H1 (cell line): Measurements from ENCODE around the gene SLC35F6. TPM values are rescaled to one million over a fixed set of nuclear protein-coding genes. Genes with fewer than 3 reads are reported as not detected.

ENCODE experiments used
- CTCF ChIA-PET: fragments of 300-600 bp; sonication (Branson Sonifier 250); formaldehyde crosslinking; loops from one replicate; lab custom pipeline; 2021; ENCODE audit not compliant: partially characterized antibody; lab: Charles Lee
- POLR2A ChIA-PET: fragments of 300-600 bp; sonication (Branson Sonifier 250); formaldehyde crosslinking; loops from one replicate; lab custom pipeline; 2021; ENCODE audit warnings: inconsistent platforms; ENCODE audit not compliant: partially characterized antibody; lab: Charles Lee
- DNase-seq, 2 experiments: peaks; one replicate each; pipeline versions ENCODE4 v3.0.0 to v3.0.0-alpha.2; 2010 to 2022; ENCODE audit warnings: low spot score in 2 of 2, low read depth in 1 of 2, mixed read lengths in 1 of 2
- FAIRE-seq: peaks from 2 replicates; lab custom pipeline; 2011; peaks lifted over from hg19 to GRCh38; lab: Jason Lieb, UNC
- H2AFZ ChIP-seq: 2 replicates; pipeline ENCODE4 v1.8.1; 2012; ENCODE audit warnings: low read length, inconsistent platforms
- H2AK5ac ChIP-seq: 2 replicates; pipeline ENCODE4 v1.6.1; 2013; ENCODE audit warnings: low read depth, low read length
- H2BK120ac ChIP-seq: replicated peaks from 2 replicates; pipeline ENCODE3; 2013; ENCODE audit warnings: low read depth, low read length, inconsistent platforms
- H2BK12ac ChIP-seq: 2 replicates; pipeline ENCODE4 v1.6.1; 2013; ENCODE audit warnings: low read depth, low read length
- H2BK15ac ChIP-seq: 2 replicates; pipeline ENCODE4 v1.6.1; 2013; ENCODE audit warnings: low read length
- H2BK20ac ChIP-seq: 2 replicates; pipeline ENCODE4 v1.6.1; 2013; ENCODE audit warnings: low read length
- H2BK5ac ChIP-seq: 2 replicates; pipeline ENCODE4 v1.6.1; 2013; ENCODE audit warnings: low read depth, low read length
- H3K14ac ChIP-seq: 2 replicates; pipeline ENCODE4 v1.6.1; 2013; ENCODE audit warnings: inconsistent platforms; ENCODE audit not compliant: insufficient read length
- H3K18ac ChIP-seq: 2 replicates; pipeline ENCODE4 v1.6.1; 2013; ENCODE audit warnings: low read length; ENCODE audit errors: extremely low read depth
- H3K23ac ChIP-seq: 2 replicates; pipeline ENCODE4 v1.6.1; 2013; ENCODE audit warnings: inconsistent platforms; ENCODE audit not compliant: insufficient read length
- H3K23me2 ChIP-seq: 2 replicates; pipeline ENCODE4 v1.6.1; 2013; ENCODE audit warnings: low read depth, low read length
- H3K27ac ChIP-seq: 2 replicates; pipeline ENCODE4 v1.6.1; 2011; ENCODE audit warnings: low read depth, low read length, inconsistent platforms
- H3K27me3 ChIP-seq, 4 experiments: replicated peaks in 1 of 4; 1 replicate in 1 of 4; 2 replicates in 3 of 4; pipeline versions ENCODE4 v1.6.1 to v1.8.1; 2011 to 2013; ENCODE audit warnings: low read length in 3 of 4, mild to moderate bottlenecking in 3 of 4, inconsistent platforms in 2 of 4, mixed read lengths in 2 of 4, moderate library complexity in 1 of 4; ENCODE audit not compliant: control insufficient read depth in 3 of 4, insufficient read depth in 3 of 4; ENCODE audit errors: extremely low read depth in 1 of 4
- H3K36me3 ChIP-seq, 4 experiments: 2 replicates each; pipeline versions ENCODE4 v1.6.1 to v1.8.1; 2011 to 2013; ENCODE audit warnings: mild to moderate bottlenecking in 4 of 4, low read length in 3 of 4, moderate library complexity in 2 of 4, control low read depth in 1 of 4, inconsistent platforms in 1 of 4; ENCODE audit not compliant: insufficient read depth in 4 of 4, control insufficient read depth in 2 of 4
- H3K4ac ChIP-seq: replicated peaks from 2 replicates; pipeline ENCODE3; 2013; ENCODE audit warnings: low read length, low read depth, mixed read lengths, inconsistent platforms; ENCODE audit not compliant: insufficient read length
- H3K4me1 ChIP-seq, 4 experiments: replicated peaks in 1 of 4; 1 replicate in 1 of 4; 2 replicates in 3 of 4; pipeline versions ENCODE4 v1.6.1 to v1.8.1; 2011 to 2013; ENCODE audit warnings: low read length in 3 of 4, inconsistent platforms in 2 of 4, mixed read lengths in 1 of 4; ENCODE audit not compliant: insufficient read depth in 4 of 4, control insufficient read depth in 3 of 4
- H3K4me2 ChIP-seq, 2 experiments: 2 replicates each; pipeline versions ENCODE4 v1.6.1 to v1.8.1; 2011 to 2013; ENCODE audit warnings: low read depth in 2 of 2, low read length in 2 of 2, control low read depth in 1 of 2, inconsistent platforms in 1 of 2, mild to moderate bottlenecking in 1 of 2; ENCODE audit not compliant: insufficient read depth in 1 of 2
- H3K4me3 ChIP-seq, 4 experiments: fragments of 200-600, 300-600 bp in 1 of 4; sonication (generic), shearing (Covaris generic), sonication (Bioruptor Twin) in 1 of 4; 2 replicates each; pipeline versions ENCODE4 v1.5.1 to v1.8.1; 2011 to 2016; ENCODE audit warnings: low read length in 4 of 4, low read depth in 3 of 4, control low read depth in 2 of 4, inconsistent platforms in 2 of 4, mild to moderate bottlenecking in 2 of 4, mixed read lengths in 1 of 4, moderate library complexity in 1 of 4; ENCODE audit not compliant: insufficient read depth in 2 of 4; ENCODE audit errors: extremely low read depth in 1 of 4
- H3K56ac ChIP-seq: replicated peaks from 2 replicates; pipeline ENCODE3; 2013; ENCODE audit warnings: low read depth, mild to moderate bottlenecking, mixed read lengths, low read length, inconsistent platforms; ENCODE audit not compliant: insufficient read length
- H3K79me1 ChIP-seq: 2 replicates; pipeline ENCODE4 v1.6.1; 2013; ENCODE audit warnings: low read depth, low read length, control low read depth
- H3K79me2 ChIP-seq, 2 experiments: 2 replicates each; pipeline versions ENCODE4 v1.6.1 to v1.8.1; 2012 to 2013; ENCODE audit warnings: low read length in 2 of 2, mild to moderate bottlenecking in 2 of 2, inconsistent platforms in 1 of 2; ENCODE audit not compliant: insufficient read depth in 2 of 2, control insufficient read depth in 1 of 2
- H3K9ac ChIP-seq, 4 experiments: replicated peaks in 1 of 4; 1 replicate in 1 of 4; 2 replicates in 3 of 4; pipeline versions ENCODE4 v1.6.1 to v1.8.1; 2011 to 2013; ENCODE audit warnings: low read depth in 3 of 4, low read length in 3 of 4, control low read depth in 2 of 4, mild to moderate bottlenecking in 2 of 4, moderate library complexity in 2 of 4, inconsistent platforms in 1 of 4; ENCODE audit errors: extremely low read depth in 1 of 4
- H3K9me3 ChIP-seq, 2 experiments: 2 replicates each; pipeline versions ENCODE4 v1.6.1 to v1.8.1; 2012 to 2013; ENCODE audit warnings: mild to moderate bottlenecking in 2 of 2, moderate library complexity in 2 of 2, control low read depth in 1 of 2, inconsistent platforms in 1 of 2, low read depth in 1 of 2, low read length in 1 of 2, mixed read lengths in 1 of 2; ENCODE audit not compliant: insufficient read depth in 2 of 2
- H4K20me1 ChIP-seq, 2 experiments: replicated peaks in 1 of 2; 2 replicates each; pipeline versions ENCODE3 to v1.8.1; 2011 to 2013; ENCODE audit warnings: inconsistent platforms in 2 of 2, low read length in 2 of 2, mild to moderate bottlenecking in 1 of 2; ENCODE audit not compliant: insufficient read depth in 2 of 2, control insufficient read depth in 1 of 2
- H4K5ac ChIP-seq: 2 replicates; pipeline ENCODE4 v1.6.1; 2013; ENCODE audit warnings: low read length, low read depth, mixed read lengths, inconsistent platforms; ENCODE audit not compliant: insufficient read length
- H4K8ac ChIP-seq: 2 replicates; pipeline ENCODE4 v1.8.0; 2013; ENCODE audit warnings: mild to moderate bottlenecking, moderate library complexity, low read length, inconsistent platforms; ENCODE audit not compliant: insufficient read depth; ENCODE audit errors: extremely low read depth
- H4K91ac ChIP-seq: replicated peaks from 2 replicates; pipeline ENCODE3; 2013; ENCODE audit warnings: low read length, mixed read lengths, inconsistent platforms; ENCODE audit not compliant: insufficient read length
- ATF3 ChIP-seq: IDR thresholded peaks from 2 replicates; pipeline ENCODE4 v1.6.1; 2011; ENCODE audit warnings: low read depth, mild to moderate bottlenecking, low read length; ENCODE audit not compliant: insufficient read depth
- BACH1 ChIP-seq: IDR thresholded peaks from 2 replicates; pipeline ENCODE4 v1.6.1; 2012; ENCODE audit warnings: low read length, improper control_type of control experiment
- GTF2F1 ChIP-seq: IDR thresholded peaks from 2 replicates; pipeline ENCODE4 v1.6.1; 2012; ENCODE audit warnings: low read depth, low read length, improper control_type of control experiment, borderline replicate concordance
- JUN ChIP-seq: IDR thresholded peaks from 2 replicates; pipeline ENCODE4 v1.6.1; 2011; ENCODE audit warnings: low read depth, mild to moderate bottlenecking, improper control_type of control experiment, low read length
- MAFK ChIP-seq: IDR thresholded peaks from 2 replicates; pipeline ENCODE4 v1.6.1; 2012; ENCODE audit warnings: low read depth, mild to moderate bottlenecking, improper control_type of control experiment, low read length
- TAF1 ChIP-seq: IDR thresholded peaks from 2 replicates; pipeline ENCODE4 v1.6.1; 2011; ENCODE audit warnings: mild to moderate bottlenecking, low read depth, low read length
- TCF12 ChIP-seq: IDR thresholded peaks from 2 replicates; pipeline ENCODE4 v1.6.1; 2011; ENCODE audit warnings: low read depth, mild to moderate bottlenecking, low read length
- WGBS, 2 experiments: shearing (Covaris generic) in 1 of 2; methylation state at CpG; one replicate each; pipeline versions ENCODE4 v1.1.6 to v1.1.7; 2013 to 2015; ENCODE audit warnings: low lambda C conversion rate in 2 of 2, mixed read lengths in 2 of 2, inconsistent platforms in 1 of 2, low coverage in 1 of 2, missing lambda C conversion rate in 1 of 2; ENCODE audit not compliant: insufficient replicate concordance in 2 of 2, insufficient coverage in 1 of 2, insufficient read length in 1 of 2; ENCODE audit errors: extremely low coverage in 1 of 2, missing lambda C conversion rate in 1 of 2; 5-methylcytosine and 5-hydroxymethylcytosine counted together
- polyA plus RNA-seq, 7 experiments: library from polyadenylated mRNA; depleted of rRNA in 3 of 7; stranded (reverse) in 5 of 7; unstranded in 2 of 7; fragments of >200 nt in 5 of 7; fragments of 200-250 nt in 2 of 7; gene quantifications; 1 replicate in 5 of 7; 2 replicates in 1 of 7; 4 replicates in 1 of 7; pipeline versions ENCODE4 v1.2.1 to v1.2.3, GENCODE V29; 2011 to 2013; ENCODE audit warnings: missing spikeins in 2 of 7, mixed read lengths in 2 of 7
- total RNA-seq: library from RNA; stranded (reverse); fragmentation: NEBNext Ultra II Directional; extraction: Animal tissue kit (Norgen Biotek cat#: 25700); gene quantifications from 2 replicates; pipeline ENCODE4 v1.2.1, GENCODE V29; 2021

The SLC35F6 gene
- total and polyA plus RNA-seq, 2 of the 8 experiments (the other 6 are each of a cell fraction or from before 2014, with no cell fraction given), result 11.2 to 13.5 TPM

- H2BK5ac ChIP-seq, result peak overlapping the region; percentile 99
- peak overlapping the region; percentile 1; the same call in 1 of the 2 replicates for H2BK20ac ChIP-seq
- no peak overlapping the region for H3K4me3 ChIP-seq
- no peak overlapping the region for H4K8ac ChIP-seq
- H3K18ac ChIP-seq, result peak overlapping the region; percentile 76; the same call in 1 of the 2 replicates
- H3K23me2 ChIP-seq, result no peaks in the 10 kb centered on the region
- no peak overlapping the region for H3K23ac ChIP-seq
- H2BK15ac ChIP-seq, result peak overlapping the region; percentile 68; the same call in 1 of the 2 replicates
- H4K91ac ChIP-seq, result peak overlapping the region; percentile 92
- peak overlapping the region; percentile 95; the same call in 1 of the 2 replicates for H2AK5ac ChIP-seq
- TF ChIP-seq ATF3, result no peak
- no peak for TF ChIP-seq BACH1
- no peak for TF ChIP-seq MAFK
- no peak for TF ChIP-seq GTF2F1
- no peak for TF ChIP-seq JUN
- no peak for TF ChIP-seq TCF12
- no peak for TF ChIP-seq TAF1
- TF ChIP-seq, all 59 proteins: peak for 0
- H3K27ac ChIP-seq, result peak overlapping the region; percentile 75; the same call in 1 of the 2 replicates
- peaks cover 0 to 3% (median 0%) of the 10 kb centered on the region in 4 experiments; a peak in 3 of 7 replicates for H3K27me3 ChIP-seq
- H4K5ac ChIP-seq, result no peak overlapping the region
- DNase-seq (no peak), FAIRE-seq (no peak)
- H3K56ac ChIP-seq, result no peak overlapping the region
- peak overlapping the region; percentile 36 for H2BK120ac ChIP-seq
- peaks cover 9 to 19% (median 10%) of the 10 kb centered on the region in 4 experiments for H3K4me1 ChIP-seq
- H3K79me2 ChIP-seq, result no peaks in the 10 kb centered on the region
- no peak overlapping the region; a peak in 1 of 7 replicates for H3K9ac ChIP-seq
- peak overlapping the region; percentile 100 for H2BK12ac ChIP-seq
- H2AFZ ChIP-seq, result no peak overlapping the region
- H3K9me3 ChIP-seq, result no peaks in the 10 kb centered on the region
- H3K4me2 ChIP-seq, result peak overlapping the region in 1 of 2 experiments; percentile 29; a peak in 1 of 4 replicates
- ChIA-PET POLR2A (interaction anchor here (1.7 kb wide), 1 partner anchor 10 kb away, joined by 5 read pairs; no protein-coding TSS in a partner anchor), CTCF (no interaction called here)
- H3K14ac ChIP-seq, result no peak overlapping the region
- WGBS, 2 experiments, result 84% methylated on average over 7 of the region's 7 CpGs; no CpG with 5 or more reads in 1 of the 2 experiments
- H4K20me1 ChIP-seq, result no peaks in the 10 kb centered on the region
- no peaks in the 10 kb centered on the region for H3K36me3 ChIP-seq
- peak overlapping the region; percentile 80 for H3K4ac ChIP-seq
- H3K79me1 ChIP-seq, result no peaks in the 10 kb centered on the region
These were observed 5.2 kb upstream of the SLC35F6 start for GRCh38 chr2:26758790-26759321.
